Measurements from ENCODE around the gene SLC9A9. TPM values are rescaled to one million over a fixed set of nuclear protein-coding genes. Genes with fewer than 3 reads are reported as not detected.

The SLC9A9 gene
- total and polyA plus RNA-seq, 9 of the 15 experiments (the other 6 are each of a cell fraction or from before 2014, with no cell fraction given): 0.03 to 0.13 TPM; not detected in 7

DNA sequence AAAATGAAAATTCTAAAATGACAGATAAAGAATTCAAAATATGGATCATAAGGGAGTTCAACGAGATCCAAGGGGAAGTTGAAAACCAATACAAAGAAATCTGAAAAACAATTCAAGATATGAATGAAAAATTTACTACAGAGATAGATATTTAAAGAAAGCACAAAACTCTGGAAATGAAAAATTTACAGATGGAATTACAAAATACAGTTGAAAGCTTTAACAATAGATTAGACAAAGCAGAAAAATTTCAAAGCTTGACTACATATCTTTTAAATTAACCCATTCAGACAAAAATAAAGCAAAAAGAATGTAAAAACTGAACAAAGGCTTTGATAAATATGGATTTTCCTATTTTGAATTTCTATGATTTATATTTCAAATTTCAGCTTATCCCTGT lies 211.1 kb downstream of the SLC9A9 start:
- no peaks in the 10 kb centered on the region for H3K79me2 ChIP-seq (ENCODE audit: control insufficient read depth, insufficient read depth, low read length)
- CTCF ChIA-PET (ENCODE audit: low intra/inter-chr PET ratio): no interaction called here
- in situ Hi-C loops (cut with MboI) (no loop called here), intact Hi-C loops (cut with micrococcal nuclease) (no loop called here)
- H3K27me3 ChIP-seq (ENCODE audit: control insufficient read depth in 2 of 2, insufficient read depth in 2 of 2, low read length in 2 of 2): no peaks in the 10 kb centered on the region
- no peak overlapping the region for H3K9ac ChIP-seq (ENCODE audit: insufficient read depth in 1 of 2, low read depth in 2 of 2, low read length in 2 of 2)
- H3K4me2 ChIP-seq (ENCODE audit: insufficient read depth, low read length): no peak overlapping the region
- H3K9me1 ChIP-seq (ENCODE audit: control insufficient read depth, insufficient read depth, low read length): no peaks in the 10 kb centered on the region
- no peak for FAIRE-seq
- no peaks in the 10 kb centered on the region for H3K9me3 ChIP-seq (replicated peaks; ENCODE audit: control insufficient read depth, insufficient read depth, low read depth, low read length)
- no peaks in the 10 kb centered on the region for H4K20me1 ChIP-seq (replicated peaks; ENCODE audit: control insufficient read depth, insufficient read depth, low read length)
- no peak for DNase-seq (ENCODE audit: extremely low read depth in 1 of 4, low spot score in 3 of 4)
- no peaks in the 10 kb centered on the region for H3K4me1 ChIP-seq (replicated peaks in 1 of 2; ENCODE audit: control insufficient read depth in 2 of 2, insufficient read depth in 2 of 2, low read length in 2 of 2)
- H2AFZ ChIP-seq (ENCODE audit: low read depth, low read length): no peak overlapping the region
- TF ChIP-seq ILF3 (IDR thresholded peaks at IDR 0.05; ENCODE audit: borderline replicate concordance) (no peak), TRIM28 (IDR thresholded peaks at IDR 0.05) (peak; percentile 73; the same call in 1 of the 2 replicates), FOXA1 (IDR thresholded peaks at IDR 0.05; ENCODE audit: borderline replicate concordance) (no peak), NR2F6 (CRISPR knock-in tag; IDR thresholded peaks at IDR 0.05) (no peak)
- 0% methylated on average over 1 of the region's 1 CpG for WGBS (ENCODE audit: insufficient coverage, low coverage, missing lambda C conversion rate)
- no peak overlapping the region for H3K4me3 ChIP-seq
- ATAC-seq: no peak
- H3K36me3 ChIP-seq (ENCODE audit: control insufficient read depth, insufficient read depth, low read length): no peaks in the 10 kb centered on the region
- BruUV-seq (replicated peaks): no TSS peak
- POLR2A ChIA-PET: interaction anchor here (0.6 kb wide), 1 partner anchor 308 kb away, joined by 3 read pairs; no protein-coding TSS in a partner anchor
- H3K27ac ChIP-seq (ENCODE audit: extremely low read depth, low read depth, low read length): no peak overlapping the region

DNA sequence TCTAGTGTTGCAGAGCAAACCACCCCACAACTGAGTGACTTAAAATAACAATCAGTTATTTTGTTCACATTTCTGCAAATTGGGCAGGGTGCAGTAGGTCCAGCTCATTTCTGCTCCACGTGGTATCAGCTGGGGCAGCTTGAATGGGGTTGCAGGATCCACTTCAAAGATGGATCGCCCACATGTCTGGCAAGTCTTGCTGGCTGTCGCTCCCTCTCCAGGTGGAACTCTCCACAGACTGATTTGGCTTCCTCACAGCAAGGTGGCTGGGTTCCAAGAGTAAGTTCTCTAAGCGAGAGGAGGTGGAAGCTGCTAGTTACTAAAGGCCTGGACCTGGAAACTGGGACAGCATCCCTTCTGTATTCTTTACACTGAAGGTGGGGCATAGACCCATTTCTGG lies 213.3 kb downstream of the SLC9A9 start:
- ChIA-PET POLR2A (no interaction called here), CTCF (ENCODE audit: low intra/inter-chr PET ratio) (no interaction called here)
- no peak overlapping the region for H3K4me3 ChIP-seq
- H3K9me3 ChIP-seq (replicated peaks; ENCODE audit: control insufficient read depth, insufficient read depth, low read depth, low read length): no peaks in the 10 kb centered on the region
- ATAC-seq: no peak
- WGBS (ENCODE audit: insufficient coverage, low coverage, missing lambda C conversion rate): 2% methylated on average over 4 of the region's 4 CpGs
- H4K20me1 ChIP-seq (replicated peaks; ENCODE audit: control insufficient read depth, insufficient read depth, low read length): no peaks in the 10 kb centered on the region
- no peak for FAIRE-seq
- no peaks in the 10 kb centered on the region for H3K79me2 ChIP-seq (ENCODE audit: control insufficient read depth, insufficient read depth, low read length)
- H2AFZ ChIP-seq (ENCODE audit: low read depth, low read length): no peak overlapping the region
- H3K4me1 ChIP-seq (replicated peaks in 1 of 2; ENCODE audit: control insufficient read depth in 2 of 2, insufficient read depth in 2 of 2, low read length in 2 of 2): no peaks in the 10 kb centered on the region
- intact Hi-C loops (cut with micrococcal nuclease) (no loop called here), in situ Hi-C loops (cut with MboI) (no loop called here)
- BruUV-seq (replicated peaks): no TSS peak
- H3K4me2 ChIP-seq (ENCODE audit: insufficient read depth, low read length): no peak overlapping the region
- H3K27ac ChIP-seq (ENCODE audit: extremely low read depth, low read depth, low read length): no peak overlapping the region
- DNase-seq (ENCODE audit: extremely low read depth in 1 of 4, low spot score in 3 of 4): no peak
- no peaks in the 10 kb centered on the region for H3K36me3 ChIP-seq (ENCODE audit: control insufficient read depth, insufficient read depth, low read length)
- no peak overlapping the region for H3K9ac ChIP-seq (ENCODE audit: insufficient read depth in 1 of 2, low read depth in 2 of 2, low read length in 2 of 2)
- no peaks in the 10 kb centered on the region for H3K9me1 ChIP-seq (ENCODE audit: control insufficient read depth, insufficient read depth, low read length)
- H3K27me3 ChIP-seq (ENCODE audit: control insufficient read depth in 2 of 2, insufficient read depth in 2 of 2, low read length in 2 of 2): no peaks in the 10 kb centered on the region
- TF ChIP-seq CTBP1 (IDR thresholded peaks at IDR 0.05; ENCODE audit: borderline replicate concordance) (no peak), MEF2A (IDR thresholded peaks at IDR 0.05; ENCODE audit: control insufficient read depth, low read depth, low read length) (no peak), ZNF12 (CRISPR knock-in tag; IDR thresholded peaks at IDR 0.05) (no peak), ELF4 (CRISPR knock-in tag; IDR thresholded peaks at IDR 0.05) (no peak), SP1 (CRISPR knock-in tag; IDR thresholded peaks at IDR 0.05) (no peak), ZNF239 (CRISPR knock-in tag; IDR thresholded peaks at IDR 0.05) (no peak), CBX5 (IDR thresholded peaks at IDR 0.05; ENCODE audit: borderline replicate concordance, low read depth) (no peak), RCOR1 (IDR thresholded peaks at IDR 0.05; ENCODE audit: borderline replicate concordance in 1 of 2, low read depth in 2 of 2, low read length in 2 of 2) (no peak)
- TF ChIP-seq, protein P1, sequence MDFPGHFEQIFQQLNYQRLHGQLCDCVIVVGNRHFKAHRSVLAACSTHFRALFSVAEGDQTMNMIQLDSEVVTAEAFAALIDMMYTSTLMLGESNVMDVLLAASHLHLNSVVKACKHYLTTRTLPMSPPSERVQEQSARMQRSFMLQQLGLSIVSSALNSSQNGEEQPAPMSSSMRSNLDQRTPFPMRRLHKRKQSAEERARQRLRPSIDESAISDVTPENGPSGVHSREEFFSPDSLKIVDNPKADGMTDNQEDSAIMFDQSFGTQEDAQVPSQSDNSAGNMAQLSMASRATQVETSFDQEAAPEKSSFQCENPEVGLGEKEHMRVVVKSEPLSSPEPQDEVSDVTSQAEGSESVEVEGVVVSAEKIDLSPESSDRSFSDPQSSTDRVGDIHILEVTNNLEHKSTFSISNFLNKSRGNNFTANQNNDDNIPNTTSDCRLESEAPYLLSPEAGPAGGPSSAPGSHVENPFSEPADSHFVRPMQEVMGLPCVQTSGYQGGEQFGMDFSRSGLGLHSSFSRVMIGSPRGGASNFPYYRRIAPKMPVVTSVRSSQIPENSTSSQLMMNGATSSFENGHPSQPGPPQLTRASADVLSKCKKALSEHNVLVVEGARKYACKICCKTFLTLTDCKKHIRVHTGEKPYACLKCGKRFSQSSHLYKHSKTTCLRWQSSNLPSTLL (IDR thresholded peaks at IDR 0.05): no peak
- TF ChIP-seq, protein P2, sequence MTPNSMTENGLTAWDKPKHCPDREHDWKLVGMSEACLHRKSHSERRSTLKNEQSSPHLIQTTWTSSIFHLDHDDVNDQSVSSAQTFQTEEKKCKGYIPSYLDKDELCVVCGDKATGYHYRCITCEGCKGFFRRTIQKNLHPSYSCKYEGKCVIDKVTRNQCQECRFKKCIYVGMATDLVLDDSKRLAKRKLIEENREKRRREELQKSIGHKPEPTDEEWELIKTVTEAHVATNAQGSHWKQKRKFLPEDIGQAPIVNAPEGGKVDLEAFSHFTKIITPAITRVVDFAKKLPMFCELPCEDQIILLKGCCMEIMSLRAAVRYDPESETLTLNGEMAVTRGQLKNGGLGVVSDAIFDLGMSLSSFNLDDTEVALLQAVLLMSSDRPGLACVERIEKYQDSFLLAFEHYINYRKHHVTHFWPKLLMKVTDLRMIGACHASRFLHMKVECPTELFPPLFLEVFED (CRISPR knock-in tag; conservative IDR thresholded peaks at IDR 0.05): no peak
- TF ChIP-seq, protein P3, sequence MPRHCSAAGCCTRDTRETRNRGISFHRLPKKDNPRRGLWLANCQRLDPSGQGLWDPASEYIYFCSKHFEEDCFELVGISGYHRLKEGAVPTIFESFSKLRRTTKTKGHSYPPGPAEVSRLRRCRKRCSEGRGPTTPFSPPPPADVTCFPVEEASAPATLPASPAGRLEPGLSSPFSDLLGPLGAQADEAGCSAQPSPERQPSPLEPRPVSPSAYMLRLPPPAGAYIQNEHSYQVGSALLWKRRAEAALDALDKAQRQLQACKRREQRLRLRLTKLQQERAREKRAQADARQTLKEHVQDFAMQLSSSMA (CRISPR knock-in tag; IDR thresholded peaks at IDR 0.05): no peak
